Neural cell (in vitro differentiated cells): ENCODE measurements around the gene HEG1.

Experiments used
- CTCF ChIP-seq: fragments of 450-650 bp; IDR thresholded peaks from 2 replicates; pipeline ENCODE4 v1.5.1; 2014; ENCODE audit warnings: antibody characterized with exemption, mild to moderate bottlenecking, moderate library complexity; ENCODE audit not compliant: poor library complexity, severe bottlenecking
- EP300 ChIP-seq: fragments of 450-650 bp; conservative IDR thresholded peaks from 2 replicates; pipeline ENCODE4 v1.6.1; 2014; ENCODE audit warnings: antibody characterized with exemption, mild to moderate bottlenecking, moderate library complexity; ENCODE audit not compliant: poor library complexity, severe bottlenecking
- EZH2 ChIP-seq: fragments of 200-600, 300-800 bp; shearing (Covaris generic), sonication (generic); IDR thresholded peaks from 2 replicates; pipeline ENCODE4 v1.6.1; 2014; ENCODE audit warnings: antibody characterized with exemption, low read length, borderline replicate concordance, mild to moderate bottlenecking; ENCODE audit not compliant: insufficient read depth, poor library complexity, severe bottlenecking
- MXI1 ChIP-seq: fragments of 450-650 bp; conservative IDR thresholded peaks from 2 replicates; pipeline ENCODE4 v1.6.1; 2014; ENCODE audit warnings: antibody characterized with exemption, mild to moderate bottlenecking; ENCODE audit not compliant: poor library complexity, severe bottlenecking
- POLR2AphosphoS5 ChIP-seq: IDR thresholded peaks from 2 replicates; pipeline ENCODE4 v1.6.1; 2012
- RAD21 ChIP-seq: fragments of 450-650 bp; conservative IDR thresholded peaks from 2 replicates; pipeline ENCODE4 v1.6.1; 2014; ENCODE audit warnings: antibody characterized with exemption, mild to moderate bottlenecking, moderate library complexity
- REST ChIP-seq: IDR thresholded peaks from 2 replicates; pipeline ENCODE4 v1.6.1; 2012; ENCODE audit warnings: borderline replicate concordance
- TAF1 ChIP-seq: IDR thresholded peaks from 2 replicates; pipeline ENCODE4 v1.6.1; 2012; ENCODE audit warnings: low read depth

DNA sequence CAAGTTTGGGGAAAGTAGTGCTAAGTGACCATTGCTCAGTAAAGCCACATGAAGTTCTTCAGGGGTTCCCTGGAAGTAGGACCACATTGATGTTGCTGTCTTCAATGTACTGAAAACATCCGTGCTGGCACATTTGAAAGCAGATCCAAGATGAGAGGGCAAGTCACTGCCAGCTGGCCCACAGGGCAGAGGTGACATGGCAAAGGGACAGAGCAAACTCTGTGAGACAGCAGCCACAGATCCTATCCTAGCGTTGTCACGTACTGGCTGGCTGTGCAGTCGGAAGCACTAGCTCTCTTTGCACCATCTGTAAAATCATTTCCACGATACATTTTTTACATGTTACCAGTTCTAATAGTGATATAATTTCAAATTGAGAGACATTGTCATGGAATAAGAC lies 135.1 kb downstream of the HEG1 start:
- TF ChIP-seq CTCF: no peak
- no peak for TF ChIP-seq POLR2AphosphoS5
- TF ChIP-seq EZH2: no peak
- TF ChIP-seq EP300: no peak
- no peak for TF ChIP-seq RAD21
- no peak for TF ChIP-seq REST
- no peak for TF ChIP-seq MXI1
- no peak for TF ChIP-seq TAF1
